ENCODE data around the gene GPR89B.

- TF ChIP-seq, protein P1, sequence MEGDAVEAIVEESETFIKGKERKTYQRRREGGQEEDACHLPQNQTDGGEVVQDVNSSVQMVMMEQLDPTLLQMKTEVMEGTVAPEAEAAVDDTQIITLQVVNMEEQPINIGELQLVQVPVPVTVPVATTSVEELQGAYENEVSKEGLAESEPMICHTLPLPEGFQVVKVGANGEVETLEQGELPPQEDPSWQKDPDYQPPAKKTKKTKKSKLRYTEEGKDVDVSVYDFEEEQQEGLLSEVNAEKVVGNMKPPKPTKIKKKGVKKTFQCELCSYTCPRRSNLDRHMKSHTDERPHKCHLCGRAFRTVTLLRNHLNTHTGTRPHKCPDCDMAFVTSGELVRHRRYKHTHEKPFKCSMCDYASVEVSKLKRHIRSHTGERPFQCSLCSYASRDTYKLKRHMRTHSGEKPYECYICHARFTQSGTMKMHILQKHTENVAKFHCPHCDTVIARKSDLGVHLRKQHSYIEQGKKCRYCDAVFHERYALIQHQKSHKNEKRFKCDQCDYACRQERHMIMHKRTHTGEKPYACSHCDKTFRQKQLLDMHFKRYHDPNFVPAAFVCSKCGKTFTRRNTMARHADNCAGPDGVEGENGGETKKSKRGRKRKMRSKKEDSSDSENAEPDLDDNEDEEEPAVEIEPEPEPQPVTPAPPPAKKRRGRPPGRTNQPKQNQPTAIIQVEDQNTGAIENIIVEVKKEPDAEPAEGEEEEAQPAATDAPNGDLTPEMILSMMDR (IDR thresholded peaks at IDR 0.05), result no peak
- TF ChIP-seq POLR2A (IDR thresholded peaks at IDR 0.05), result no peak
These were observed 30.4 kb upstream of the GPR89B start for GRCh38 chr1:147897789-147898188.

Measured in adrenal gland (tissue), 5 donors.